GM12873 (cell line): Measurements from ENCODE around the gene CMKLR1.

ENCODE experiments used
- CTCF ChIP-seq: IDR thresholded peaks from 2 replicates; pipeline ENCODE4 v1.5.1; 2012; ENCODE audit warnings: low read depth, mild to moderate bottlenecking, moderate library complexity, low read length, control low read depth; ENCODE audit not compliant: insufficient read depth; ENCODE audit errors: missing control alignments

The CMKLR1 gene

GRCh38 chr12:108317308-108318234 is 21.5 kb downstream of the CMKLR1 start:
- no peak for TF ChIP-seq CTCF

GRCh38 chr12:108316176-108317086 is 22.7 kb downstream of the CMKLR1 start:
- TF ChIP-seq CTCF = no peak

GRCh38 chr12:108315486-108316105 is 23.5 kb downstream of the CMKLR1 start:
- no peak for TF ChIP-seq CTCF

GRCh38 chr12:108313606-108314351 is 25.3 kb downstream of the CMKLR1 start:
- TF ChIP-seq CTCF = no peak

- no peak for TF ChIP-seq CTCF
These were observed 25.9 kb downstream of the CMKLR1 start for GRCh38 chr12:108313241-108313605.

- TF ChIP-seq CTCF = no peak
These were observed 26.4 kb downstream of the CMKLR1 start for GRCh38 chr12:108312693-108313189.
